Sigmoid colon (tissue), 7 donors: Measurements from ENCODE around the gene SRBD1. TPM values are rescaled to one million over a fixed set of nuclear protein-coding genes. Genes with fewer than 3 reads are reported as not detected.

ENCODE experiments used
- DNase-seq: peaks from one replicate; pipeline ENCODE4 v3.0.0-alpha.2; 2019
- H3K27ac ChIP-seq, 4 donors: fragments of 200-600 bp; sonication (generic); one replicate each; pipeline ENCODE4 v1.5.1; 2016 to 2019; ENCODE audit warnings: mild to moderate bottlenecking in 1 of 4
- H3K27me3 ChIP-seq, 3 donors: fragments of 200-600 bp; sonication (generic); one replicate each; pipeline ENCODE4 v1.5.1; 2019; ENCODE audit warnings: mild to moderate bottlenecking in 1 of 3
- H3K36me3 ChIP-seq, 4 donors: fragments of 200-600 bp; sonication (generic); one replicate each; pipeline ENCODE4 v1.5.1; 2016 to 2019
- H3K4me1 ChIP-seq, 4 donors: fragments of 200-600 bp; sonication (generic); one replicate each; pipeline ENCODE4 v1.5.1; 2017 to 2019
- H3K4me3 ChIP-seq, 4 donors: fragments of 200-600 bp; sonication (generic); one replicate each; pipeline ENCODE4 v1.5.1; 2017 to 2019; ENCODE audit warnings: mild to moderate bottlenecking in 2 of 4, moderate library complexity in 1 of 4
- H3K9me3 ChIP-seq, 4 donors: fragments of 200-600 bp in 3 of 4; sonication (generic) in 3 of 4; one replicate each; pipeline versions ENCODE4 v1.5.1 to v1.6.1; 2013 to 2019
- CTCF ChIP-seq, 4 experiments: fragments of 450-650 bp in 3 of 4; fragments of 200-600 bp in 1 of 4; IDR thresholded peaks; one replicate each; pipeline ENCODE4 v1.5.1; 2016 to 2019; ENCODE audit warnings: antibody characterized with exemption in 4 of 4, mild to moderate bottlenecking in 3 of 4, moderate library complexity in 2 of 4
- EP300 ChIP-seq, 4 donors: sonication (generic); formaldehyde crosslinking; IDR thresholded peaks; one replicate each; pipeline ENCODE4 v1.6.1; 2017; ENCODE audit warnings: antibody characterized with exemption in 4 of 4
- POLR2A ChIP-seq, 2 donors: fragments of 450-650 bp; IDR thresholded peaks; one replicate each; pipeline ENCODE4 v1.6.1; 2016; ENCODE audit warnings: antibody characterized with exemption in 2 of 2, mild to moderate bottlenecking in 2 of 2, moderate library complexity in 2 of 2
- POLR2AphosphoS5 ChIP-seq, 4 donors: sonication (generic); formaldehyde crosslinking; IDR thresholded peaks; one replicate each; pipeline ENCODE4 v1.6.1; 2017; ENCODE audit warnings: antibody characterized with exemption in 4 of 4
- WGBS, 2 donors: extraction: QIAGEN DNeasy Blood & Tissue Kit; methylation state at CpG; one replicate each; pipeline ENCODE4 v1.1.7; 2013; 5-methylcytosine and 5-hydroxymethylcytosine counted together
- intact Hi-C: fragments of 100-400 bp; cut with DNase I; formaldehyde crosslinking; loops from one replicate; pipeline ENCODE4 v1.15.1; 2023
- polyA plus RNA-seq, 3 donors: library from polyadenylated mRNA; stranded (reverse); fragments of 200-250 nt; gene quantifications; one replicate each; pipeline ENCODE4 v1.2.3, GENCODE V29; 2013
- total RNA-seq, 4 donors: library from RNA; depleted of rRNA; stranded (reverse); fragments of >200 nt; gene quantifications; one replicate each; pipeline ENCODE4 v1.1.0, GENCODE V29; 2016
- donor health status: healthy with polysubstance abuse.
- donor health status: Bipolar disorder and iron deficiency.
- donor health status: healthy.

Gene SRBD1
- total and polyA plus RNA-seq, 7 donors, result 9.0 to 31.4 (median 16.0) TPM

- H3K36me3 ChIP-seq, result peaks cover 9 to 54% (median 18%) of the 10 kb centered on the region in 4 donors
- intact Hi-C loops, result no loop called here
- no peaks in the 10 kb centered on the region for H3K27me3 ChIP-seq
- H3K27ac ChIP-seq, result no peak overlapping the region
- no peak overlapping the region for H3K4me3 ChIP-seq
- no peak for DNase-seq
- peaks cover 0 to 11% (median 1%) of the 10 kb centered on the region in 4 donors for H3K9me3 ChIP-seq
- 93 to 94% methylated on average over 1 of the region's 1 CpG for WGBS, 2 donors
- H3K4me1 ChIP-seq, result no peaks in the 10 kb centered on the region
- TF ChIP-seq EP300 (IDR thresholded peaks at IDR 0.05) (no peak), CTCF (IDR thresholded peaks at IDR 0.05) (no peak), POLR2A (IDR thresholded peaks at IDR 0.05) (no peak), POLR2AphosphoS5 (IDR thresholded peaks at IDR 0.05) (no peak)
These were observed 67.8 kb downstream of the SRBD1 start for GRCh38 chr2:45543257-45543656.

- H3K27ac ChIP-seq, result no peak overlapping the region
- peak; percentile 53 for DNase-seq
- intact Hi-C loops, result no loop called here
- 97 to 98% methylated on average over 6 of the region's 6 CpGs for WGBS, 2 donors
- peaks cover 9 to 50% (median 19%) of the 10 kb centered on the region in 4 donors for H3K36me3 ChIP-seq
- H3K27me3 ChIP-seq, result no peaks in the 10 kb centered on the region
- no peak for TF ChIP-seq CTCF (IDR thresholded peaks at IDR 0.05)
- no peak for TF ChIP-seq POLR2AphosphoS5 (IDR thresholded peaks at IDR 0.05)
- no peak for TF ChIP-seq EP300 (IDR thresholded peaks at IDR 0.05)
- TF ChIP-seq POLR2A (IDR thresholded peaks at IDR 0.05), result no peak
- no peaks in the 10 kb centered on the region for H3K4me1 ChIP-seq
- peaks cover 0 to 11% (median 1%) of the 10 kb centered on the region in 4 donors for H3K9me3 ChIP-seq
- no peak overlapping the region for H3K4me3 ChIP-seq
These were observed 69.1 kb downstream of the SRBD1 start for GRCh38 chr2:45542013-45542412.

- intact Hi-C loops, result no loop called here
- WGBS, 2 donors, result 97 to 98% methylated on average over 2 of the region's 2 CpGs
- DNase-seq, result peak; percentile 53
- Histone ChIP-seq H3K27me3 (no peaks in the 10 kb centered on the region), H3K27ac (no peak overlapping the region), H3K36me3 (peaks cover 7 to 45% (median 19%) of the 10 kb centered on the region in 4 donors), H3K4me3 (no peak overlapping the region), H3K4me1 (no peaks in the 10 kb centered on the region), H3K9me3 (peaks cover 0 to 11% (median 1%) of the 10 kb centered on the region in 4 donors)
- TF ChIP-seq POLR2AphosphoS5 (IDR thresholded peaks at IDR 0.05) (no peak), POLR2A (IDR thresholded peaks at IDR 0.05) (no peak), EP300 (IDR thresholded peaks at IDR 0.05) (no peak), CTCF (IDR thresholded peaks at IDR 0.05) (no peak)
These were observed 69.6 kb downstream of the SRBD1 start for GRCh38 chr2:45541450-45541849.

- Histone ChIP-seq H3K27me3 (no peaks in the 10 kb centered on the region), H3K36me3 (peaks cover 2 to 40% (median 19%) of the 10 kb centered on the region in 4 donors), H3K4me1 (no peaks in the 10 kb centered on the region), H3K9me3 (peaks cover 0 to 11% (median 1%) of the 10 kb centered on the region in 4 donors), H3K27ac (no peak overlapping the region), H3K4me3 (no peak overlapping the region)
- 99% methylated on average over 8 of the region's 8 CpGs for WGBS, 2 donors
- DNase-seq, result peak; percentile 52
- TF ChIP-seq CTCF (IDR thresholded peaks at IDR 0.05) (no peak), POLR2A (IDR thresholded peaks at IDR 0.05) (no peak), POLR2AphosphoS5 (IDR thresholded peaks at IDR 0.05) (no peak), EP300 (IDR thresholded peaks at IDR 0.05) (no peak)
- intact Hi-C loops, result no loop called here
These were observed 70.1 kb downstream of the SRBD1 start for GRCh38 chr2:45540942-45541341.

GRCh38 chr2:45533771-45534170, 77.3 kb downstream of the SRBD1 start:
- no peak for DNase-seq
- Histone ChIP-seq H3K27me3 (no peaks in the 10 kb centered on the region), H3K27ac (no peak overlapping the region), H3K36me3 (peaks cover 0 to 3% (median 0%) of the 10 kb centered on the region in 4 donors), H3K4me3 (no peak overlapping the region), H3K4me1 (no peaks in the 10 kb centered on the region), H3K9me3 (no peaks in the 10 kb centered on the region)
- intact Hi-C loops, result no loop called here
- WGBS, 2 donors, result 91 to 93% methylated on average over 1 of the region's 1 CpG
- no peak for TF ChIP-seq EP300 (IDR thresholded peaks at IDR 0.05)
